HTR-8/SVneo (cell line): ENCODE measurements around the gene SPAAR.
"Not testable (repeated sequence)": the region's sequence is repeated elsewhere in the genome, so short reads cannot be mapped to it uniquely, and the experiment has no call there.

ENCODE experiments used
- DNase-seq: peaks from one replicate; pipeline ENCODE4 v3.0.0; 2011; ENCODE audit warnings: low spot score, mixed read lengths; ENCODE audit not compliant: insufficient read length
- FAIRE-seq: peaks from 2 replicates; lab custom pipeline; 2011; peaks lifted over from hg19 to GRCh38; lab: Jason Lieb, UNC

The SPAAR gene

GRCh38 chr9:35899021-35899420 lies 10.3 kb upstream of the SPAAR start:
- no peak for FAIRE-seq
- DNase-seq: no peak

GRCh38 chr9:35903049-35903448 lies 6.2 kb upstream of the SPAAR start:
- peak; percentile 4 for FAIRE-seq
- DNase-seq: peak; percentile 45

GRCh38 chr9:35904338-35904737 lies 5.0 kb upstream of the SPAAR start:
- DNase-seq: no peak
- FAIRE-seq: no peak

- DNase-seq (no peak), FAIRE-seq (no peak)
These were observed 4.1 kb upstream of the SPAAR start for GRCh38 chr9:35905051-35905781.

- peak; percentile 75 for DNase-seq
- peak; percentile 84 for FAIRE-seq
These were observed 3.2 kb upstream of the SPAAR start, which contains the start of gene HRCT1 for GRCh38 chr9:35905912-35906679. Gene HRCT1 (plus strand): TSS chr9:35906202. CDS start chr9:35906288, 86 bp downstream.

GRCh38 chr9:35906923-35907699 lies 2.2 kb upstream of the SPAAR start:
- FAIRE-seq (no peak), DNase-seq (no peak)

GRCh38 chr9:35907711-35908503 lies 1.4 kb upstream of the SPAAR start:
- FAIRE-seq (no peak), DNase-seq (peak; percentile 74)

GRCh38 chr9:35908504-35909125 lies 675 bp upstream of the SPAAR start:
- no peak for FAIRE-seq
- DNase-seq: no peak

GRCh38 chr9:35909687-35910612 lies 660 bp downstream of the SPAAR start:
- FAIRE-seq (no peak), DNase-seq (no peak)

GRCh38 chr9:35910613-35911359 lies 1.5 kb downstream of the SPAAR start:
- no peak for FAIRE-seq
- DNase-seq: peak; percentile 61

GRCh38 chr9:35911690-35912089 lies 2.4 kb downstream of the SPAAR start:
- FAIRE-seq (no peak), DNase-seq (no peak)

GRCh38 chr9:35912791-35913400 lies 3.6 kb downstream of the SPAAR start:
- DNase-seq: no peak
- FAIRE-seq: no peak

- FAIRE-seq, DNase-seq: not testable (repeated sequence)
These were observed 4.1 kb downstream of the SPAAR start for GRCh38 chr9:35913429-35913828.

- FAIRE-seq: peak; percentile 97
- DNase-seq: no peak
These were observed 5.1 kb downstream of the SPAAR start for GRCh38 chr9:35914301-35914807.

GRCh38 chr9:35915681-35916294 lies 6.5 kb downstream of the SPAAR start:
- FAIRE-seq (no peak), DNase-seq (no peak)

- FAIRE-seq (no peak), DNase-seq (no peak)
These were observed 8.0 kb downstream of the SPAAR start for GRCh38 chr9:35917261-35917660.

GRCh38 chr9:35918780-35919179 lies 9.5 kb downstream of the SPAAR start:
- FAIRE-seq: no peak

More at GRCh38 chr9:35918780-35919179, 9.5 kb downstream of the SPAAR start:
- no peak for DNase-seq
